KBM-7 (cell line): ENCODE results near the gene TMEM106C.

Experiments used
- DNase-seq: peaks from one replicate; pipeline ENCODE4 v3.0.0-alpha.2; 2015
- in situ Hi-C: fragments of 300-500 bp; cut with MboI; formaldehyde crosslinking; loops from 2 replicates; pipeline ENCODE4 v1.14.3; 2020; ENCODE audit warnings: low sequenced_read_pairs, low pct_unique_long_range_greater_than_20kb, mixed read lengths

Gene TMEM106C

DNA sequence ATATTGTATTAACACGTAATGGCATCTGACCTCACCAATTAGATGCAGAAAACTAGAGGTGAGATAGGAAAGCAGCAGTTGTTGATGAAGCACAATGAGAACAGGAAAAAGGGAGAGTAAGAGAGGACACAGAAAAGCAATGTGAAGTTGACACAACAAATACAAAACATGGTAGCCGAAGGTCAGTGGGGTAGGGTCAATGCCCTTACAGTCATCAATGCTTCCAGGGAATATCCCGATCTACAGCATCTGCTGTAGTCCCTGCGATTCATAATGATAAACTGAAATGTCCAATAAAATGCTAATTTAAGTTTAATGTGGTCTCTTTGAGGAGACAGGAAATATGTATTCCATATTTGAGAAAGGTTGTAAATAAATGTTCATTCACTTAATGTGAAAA, 43.8 kb downstream of the TMEM106C start:
- in situ Hi-C loops: no loop called here
- DNase-seq: no peak

DNA sequence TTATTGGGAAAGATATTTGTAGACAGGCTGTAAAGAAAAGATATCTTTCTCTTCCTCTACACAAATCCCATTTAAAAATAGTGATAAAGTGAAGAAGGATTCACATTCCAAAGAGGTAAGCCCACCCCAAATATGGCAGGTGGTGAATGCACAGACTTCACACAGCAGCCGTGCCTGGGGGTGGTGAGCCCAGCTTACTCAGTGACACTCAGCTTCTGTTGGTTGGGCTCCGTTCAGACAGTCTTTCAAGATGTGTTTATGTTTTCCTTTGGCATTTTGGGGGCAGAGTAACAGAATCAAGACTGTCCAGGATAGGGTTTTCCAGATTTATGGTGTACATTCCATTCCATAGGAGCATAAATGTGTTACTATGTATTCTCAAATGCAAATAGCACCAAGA, 45.0 kb downstream of the TMEM106C start:
- in situ Hi-C loops: no loop called here
- DNase-seq: no peak

DNA sequence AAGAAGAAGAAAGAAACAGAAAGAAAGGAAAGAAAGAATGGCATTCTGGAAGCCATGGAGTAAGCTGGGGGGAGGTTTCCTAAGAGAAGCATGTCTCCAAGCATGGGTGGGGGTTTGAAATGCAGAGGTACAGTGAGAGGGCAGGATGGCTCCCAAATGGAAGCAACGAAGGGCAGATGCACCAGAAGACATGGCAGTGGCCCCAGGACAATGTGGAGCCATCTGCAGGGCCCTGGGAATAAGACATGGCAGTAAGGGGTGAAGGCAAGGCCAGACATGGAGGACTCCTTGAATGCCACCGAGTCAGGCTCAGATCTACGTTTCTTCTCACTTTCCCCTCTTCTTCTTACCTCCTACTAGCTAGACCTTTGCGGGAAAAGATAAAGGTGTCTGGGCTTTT, 45.6 kb downstream of the TMEM106C start:
- no peak for DNase-seq
- in situ Hi-C loops: no loop called here

DNA sequence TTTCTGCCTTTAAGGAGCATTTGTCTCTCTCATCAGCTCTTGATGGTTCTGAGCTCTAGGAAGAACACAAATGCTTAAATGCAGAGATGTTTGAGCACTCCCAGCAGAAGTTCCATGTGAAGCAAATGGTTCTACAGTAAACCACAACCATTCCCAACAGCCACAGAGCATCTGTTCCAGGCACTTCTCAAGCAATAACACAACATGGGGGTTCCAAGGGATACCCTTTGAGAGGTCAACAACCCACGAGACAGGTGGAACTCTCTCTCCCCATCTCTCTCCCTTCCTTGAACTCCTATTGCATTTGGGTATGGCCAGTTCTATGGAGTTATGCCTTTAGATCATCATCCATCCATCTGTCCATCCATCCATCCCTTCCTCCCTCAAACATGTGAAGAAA, 46.1 kb downstream of the TMEM106C start:
- DNase-seq: no peak
- in situ Hi-C loops: no loop called here

- no peak for DNase-seq
- in situ Hi-C loops: no loop called here
Measured at GRCh38 chr12:48010366-48010970, 47.1 kb downstream of the TMEM106C start.

GRCh38 chr12:48012070-48012469, 48.7 kb downstream of the TMEM106C start:
- DNase-seq: no peak
- in situ Hi-C loops: no loop called here

GRCh38 chr12:48013287-48013686, 49.9 kb downstream of the TMEM106C start:
- no peak for DNase-seq
- in situ Hi-C loops: no loop called here

DNA sequence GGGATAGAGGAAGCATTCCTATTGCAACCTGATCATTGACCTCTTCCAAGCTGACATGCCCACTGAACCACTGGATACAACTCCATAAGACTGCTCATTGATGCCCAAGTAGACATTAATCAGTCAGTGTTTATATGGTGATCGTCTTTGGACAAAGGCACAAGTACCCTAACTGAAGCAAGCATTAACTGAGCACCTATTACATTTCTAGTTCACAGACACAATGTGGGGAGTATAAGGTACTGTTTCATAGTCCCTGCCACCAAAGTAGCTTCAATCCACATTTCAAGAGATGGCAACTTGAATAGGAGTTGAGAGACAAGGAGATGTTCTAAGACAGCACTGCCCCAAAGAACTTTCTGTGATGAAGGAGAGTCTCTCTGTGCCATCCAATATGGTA, 51.7 kb downstream of the TMEM106C start:
- in situ Hi-C loops: no loop called here
- DNase-seq: no peak

DNA sequence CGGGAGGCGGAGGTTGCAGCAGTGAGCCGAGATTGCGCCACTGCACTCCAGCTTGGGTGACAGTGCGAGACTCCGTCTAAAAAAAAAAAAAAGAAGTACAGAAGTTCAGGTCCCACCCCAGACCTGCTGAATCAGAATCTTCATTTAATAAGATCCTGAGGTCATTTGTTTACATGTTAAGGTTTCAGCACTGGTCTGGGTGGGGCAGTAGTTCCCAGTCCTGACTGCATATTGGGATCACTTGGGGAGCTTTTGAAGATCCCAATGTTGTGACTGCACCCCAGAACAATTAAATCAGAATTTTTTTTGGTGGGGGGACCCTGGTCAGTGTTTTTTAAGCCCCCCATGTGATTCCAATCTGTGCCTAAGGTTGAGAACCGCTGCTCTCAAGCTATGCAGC, 52.6 kb downstream of the TMEM106C start:
- no peak for DNase-seq
- in situ Hi-C loops: no loop called here

DNA sequence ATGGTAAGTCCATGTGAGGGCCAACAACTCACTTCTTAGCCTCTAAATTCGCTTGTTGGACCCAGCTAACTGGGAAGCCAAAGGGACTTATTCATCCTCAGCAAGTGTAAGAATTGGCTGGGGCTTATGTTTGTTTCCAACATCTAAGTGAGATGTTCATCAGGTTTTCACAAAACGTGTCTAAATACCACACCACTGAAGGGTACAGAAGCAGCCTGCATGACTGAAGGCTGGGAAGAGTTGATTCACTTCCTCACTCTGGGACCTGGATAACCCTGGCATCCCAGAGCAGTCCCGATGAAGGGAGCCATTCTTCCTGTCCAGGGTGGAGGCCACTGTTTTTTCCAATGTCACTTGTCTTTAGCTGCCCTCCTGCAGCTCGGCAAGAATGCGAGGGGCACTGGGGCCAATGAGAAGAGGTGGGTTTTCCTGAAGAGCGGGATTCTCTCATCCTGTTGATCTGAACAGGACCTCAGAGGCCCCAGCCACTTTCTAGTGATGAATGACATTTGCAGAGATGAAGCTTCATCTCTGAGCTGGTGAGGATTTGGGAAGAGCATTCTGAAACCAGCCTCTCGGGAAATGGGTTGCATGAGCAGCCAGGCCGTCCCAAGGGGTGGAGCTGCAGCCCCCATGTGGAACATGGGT, 53.1 kb downstream of the TMEM106C start:
- in situ Hi-C loops: no loop called here
- no peak for DNase-seq

- DNase-seq: no peak
- in situ Hi-C loops: no loop called here
Measured at GRCh38 chr12:48017496-48017895, 54.1 kb downstream of the TMEM106C start.

DNA sequence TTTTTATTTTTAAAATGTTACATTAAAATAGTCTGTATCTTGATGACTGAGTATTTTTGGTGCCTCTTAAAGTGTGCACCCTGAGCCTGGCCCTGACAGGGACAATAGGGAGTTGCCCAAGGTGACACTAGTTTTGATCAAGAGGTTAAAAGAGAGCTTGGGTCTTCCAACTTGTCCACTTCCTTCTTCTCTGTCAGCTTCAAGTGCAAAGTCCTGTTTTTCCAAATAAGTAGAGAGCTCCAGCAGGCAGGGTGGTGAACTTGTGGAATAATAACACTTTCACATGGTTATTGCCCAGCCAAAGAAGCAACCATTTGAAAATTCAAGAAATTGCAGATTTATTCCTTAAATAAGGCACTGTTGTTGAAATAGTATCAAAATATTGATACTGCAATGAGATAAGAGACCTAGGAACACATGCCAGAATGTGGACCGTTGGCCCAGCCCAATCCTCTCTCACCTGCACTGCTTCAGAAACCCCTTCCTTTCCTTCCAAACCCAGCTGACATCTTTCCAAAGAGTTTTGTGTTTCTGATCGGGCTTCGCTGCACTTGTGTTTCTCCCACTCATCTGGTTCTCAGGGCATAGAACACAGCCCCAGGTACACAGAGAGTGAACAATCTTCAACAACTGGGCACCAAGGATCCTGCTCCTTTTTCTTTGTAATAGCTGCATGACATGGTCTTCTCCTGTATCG, 54.7 kb downstream of the TMEM106C start:
- in situ Hi-C loops: no loop called here
- no peak for DNase-seq
